Measurements from ENCODE around the gene DNASE1L2. TPM values are rescaled to one million over a fixed set of nuclear protein-coding genes. Genes with fewer than 3 reads are reported as not detected.

DNASE1L2 gene
- polyA plus RNA-seq, 4 donors, result 0.55 to 3.8 (median 1.4) TPM

DNA sequence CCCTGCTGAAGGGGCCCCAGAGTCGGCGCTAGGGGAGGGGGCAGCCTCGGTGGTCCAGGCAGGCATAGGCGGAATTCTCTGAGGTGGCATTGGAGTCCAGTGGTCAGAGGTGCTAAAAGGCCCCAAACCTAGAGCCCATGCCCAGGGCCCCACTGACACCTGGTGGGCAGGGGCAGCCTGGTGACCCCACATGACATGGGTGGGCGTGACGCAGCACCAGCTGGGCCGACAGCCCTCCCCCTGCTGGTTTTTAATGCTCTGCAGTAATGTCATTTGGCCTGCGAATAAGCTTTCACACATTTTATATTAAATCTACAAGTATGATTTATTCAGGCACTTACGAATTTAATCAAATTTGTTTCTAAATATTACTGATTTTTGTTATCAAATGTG lies 33.8 kb downstream of the DNASE1L2 start:
- 79 to 90% (median 85%) methylated on average over 9 of the region's 9 CpGs for WGBS, 3 donors
- H3K4me1 ChIP-seq (ENCODE audit: control insufficient read depth in 3 of 3, insufficient read depth in 2 of 3, low read depth in 1 of 3, low read length in 2 of 3), result peaks cover 0 to 12% (median 8%) of the 10 kb centered on the region in 3 donors

DNA sequence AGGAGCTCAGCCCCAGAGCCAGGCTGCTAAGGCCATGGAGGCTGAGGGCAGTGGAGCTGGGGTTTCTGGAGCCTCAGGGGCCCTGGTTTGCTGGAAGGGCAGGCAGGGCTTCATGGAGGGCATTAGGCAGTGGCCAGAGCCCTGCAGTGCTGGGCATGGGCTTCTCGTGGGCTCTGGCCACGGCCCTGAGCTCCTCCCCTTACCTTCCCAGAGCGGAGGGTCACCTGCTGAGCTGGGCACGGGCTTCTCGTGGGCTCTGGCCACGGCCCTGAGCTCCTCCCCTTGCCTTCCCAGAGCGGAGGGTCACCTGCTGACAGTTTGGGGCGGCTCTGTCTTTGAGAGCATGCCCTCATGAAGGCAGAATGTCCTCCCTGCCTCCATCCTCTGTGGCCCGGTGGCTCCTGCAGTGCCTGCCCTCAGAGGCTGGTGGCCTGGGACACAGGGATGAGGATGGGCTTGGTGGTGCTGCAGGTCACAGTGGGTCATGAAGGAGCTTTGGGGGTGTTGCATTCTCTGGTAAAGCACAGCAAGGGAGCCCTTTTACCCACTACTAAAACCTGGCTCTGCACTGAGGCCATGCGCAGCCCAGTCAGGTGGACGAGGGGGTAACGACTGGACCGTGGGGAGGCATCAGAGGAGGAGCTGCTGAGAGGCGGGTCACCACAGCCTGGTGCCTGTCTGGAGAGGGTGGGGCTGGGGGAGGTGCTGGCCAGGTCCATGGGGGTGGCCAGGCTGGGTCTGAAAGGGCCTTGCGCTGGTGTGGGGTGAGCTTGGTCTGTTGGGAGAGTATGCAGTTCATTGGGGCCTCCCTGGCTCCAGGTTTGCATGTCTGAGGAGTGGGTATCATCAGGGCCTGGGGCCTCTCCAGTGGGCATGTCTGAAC lies 34.6 kb downstream of the DNASE1L2 start:
- peaks cover 0 to 20% (median 0%) of the 10 kb centered on the region in 3 donors for H3K36me3 ChIP-seq (ENCODE audit: control insufficient read depth in 3 of 3, insufficient read depth in 2 of 3, low read depth in 1 of 3, low read length in 3 of 3)
- H3K27ac ChIP-seq (ENCODE audit: low read depth in 1 of 3, low read length in 2 of 3), result no peak overlapping the region
- peaks cover 0 to 5% (median 0%) of the 10 kb centered on the region in 3 donors for H3K27me3 ChIP-seq (ENCODE audit: control insufficient read depth in 3 of 3, insufficient read depth in 3 of 3, low read length in 3 of 3)
- H3K4me1 ChIP-seq (ENCODE audit: control insufficient read depth in 3 of 3, insufficient read depth in 2 of 3, low read depth in 1 of 3, low read length in 2 of 3), result peaks cover 0 to 12% (median 7%) of the 10 kb centered on the region in 3 donors
- DNase-seq, result no peak
- no peak for FAIRE-seq
- 86 to 90% (median 90%) methylated on average over 13 to 15 of the region's 15 CpGs for WGBS, 3 donors
- H3K9me3 ChIP-seq (ENCODE audit: control insufficient read depth in 2 of 2, insufficient read depth in 1 of 2, low read depth in 1 of 2, low read length in 1 of 2), result no peaks in the 10 kb centered on the region
- no peak overlapping the region for H3K4me3 ChIP-seq (ENCODE audit: low read depth in 1 of 3, low read length in 3 of 3)

More for the DNA sequence above, 33.8 kb downstream of the DNASE1L2 start:
- Histone ChIP-seq H3K9me3 (ENCODE audit: control insufficient read depth in 2 of 2, insufficient read depth in 1 of 2, low read depth in 1 of 2, low read length in 1 of 2) (no peaks in the 10 kb centered on the region), H3K4me3 (ENCODE audit: low read depth in 1 of 3, low read length in 3 of 3) (no peak overlapping the region), H3K36me3 (ENCODE audit: control insufficient read depth in 3 of 3, insufficient read depth in 2 of 3, low read depth in 1 of 3, low read length in 3 of 3) (peaks cover 0 to 20% (median 0%) of the 10 kb centered on the region in 3 donors), H3K27me3 (ENCODE audit: control insufficient read depth in 3 of 3, insufficient read depth in 3 of 3, low read length in 3 of 3) (no peaks in the 10 kb centered on the region), H3K27ac (ENCODE audit: low read depth in 1 of 3, low read length in 2 of 3) (no peak overlapping the region)
- DNase-seq, result no peak
- FAIRE-seq, result no peak

DNA sequence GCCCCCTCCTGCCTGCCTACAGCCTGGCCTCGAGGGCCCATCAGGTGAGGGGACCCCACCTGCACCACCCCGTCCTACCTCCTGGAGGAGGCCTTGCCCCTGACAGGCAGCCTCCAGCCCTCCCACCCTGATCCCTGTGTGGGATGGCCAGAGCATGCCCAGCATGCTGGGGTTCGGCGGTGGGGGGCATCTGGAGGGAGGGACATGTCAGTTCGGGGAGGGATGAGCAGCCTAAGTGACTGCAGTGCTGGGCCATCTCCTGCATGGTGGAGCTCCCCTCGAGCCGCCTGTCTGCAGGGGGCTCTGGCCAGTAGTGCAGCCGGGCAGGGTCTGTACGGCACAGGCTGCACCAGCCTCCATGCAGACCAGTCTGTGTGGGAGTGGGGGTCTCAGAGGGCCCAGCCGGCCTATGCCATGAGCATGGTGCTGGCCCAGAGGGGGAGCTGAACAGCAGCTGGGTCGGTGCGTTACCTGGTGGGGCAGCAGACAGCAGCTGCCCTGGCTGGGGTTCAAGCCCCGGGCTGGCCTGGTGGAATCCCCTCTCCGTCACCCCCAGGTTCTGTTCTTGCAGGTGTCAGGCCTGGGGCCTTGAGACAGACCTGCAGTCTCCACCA lies 35.7 kb downstream of the DNASE1L2 start:
- H3K27me3 ChIP-seq (ENCODE audit: control insufficient read depth in 3 of 3, insufficient read depth in 3 of 3, low read length in 3 of 3), result peaks cover 0 to 16% (median 0%) of the 10 kb centered on the region in 3 donors
- no peaks in the 10 kb centered on the region for H3K9me3 ChIP-seq (ENCODE audit: control insufficient read depth in 2 of 2, insufficient read depth in 1 of 2, low read depth in 1 of 2, low read length in 1 of 2)
- H3K4me3 ChIP-seq (ENCODE audit: low read depth in 1 of 3, low read length in 3 of 3), result no peak overlapping the region
- peaks cover 0 to 12% (median 5%) of the 10 kb centered on the region in 3 donors for H3K4me1 ChIP-seq (ENCODE audit: control insufficient read depth in 3 of 3, insufficient read depth in 2 of 3, low read depth in 1 of 3, low read length in 2 of 3)
- no peak for DNase-seq
- no peak for FAIRE-seq
- no peak overlapping the region for H3K27ac ChIP-seq (ENCODE audit: low read depth in 1 of 3, low read length in 2 of 3)
- WGBS, 3 donors, result 87 to 93% (median 88%) methylated on average over 12 to 14 of the region's 14 CpGs
- peaks cover 0 to 17% (median 0%) of the 10 kb centered on the region in 3 donors for H3K36me3 ChIP-seq (ENCODE audit: control insufficient read depth in 3 of 3, insufficient read depth in 2 of 3, low read depth in 1 of 3, low read length in 3 of 3)

DNA sequence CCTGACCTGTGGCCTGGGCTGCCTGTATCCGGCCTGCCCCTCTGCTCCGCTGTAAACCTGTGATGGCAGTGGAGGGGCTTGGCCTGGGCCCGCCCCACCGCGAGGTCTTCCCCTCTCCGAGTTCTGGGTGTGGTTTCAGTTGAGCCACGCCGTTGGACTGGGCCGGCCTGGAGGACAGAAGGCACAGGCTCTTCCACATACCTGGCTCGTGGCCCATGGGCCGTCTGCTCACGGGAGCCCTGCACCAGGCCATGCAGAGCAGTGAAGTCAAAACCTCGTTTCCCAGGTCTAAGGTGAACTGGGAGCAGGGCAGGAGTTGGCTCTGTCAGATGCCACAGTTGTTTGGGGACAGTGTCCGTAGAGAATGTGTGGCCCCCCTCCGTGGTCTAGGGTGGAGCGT lies 37.2 kb downstream of the DNASE1L2 start:
- peaks cover 0 to 12% (median 5%) of the 10 kb centered on the region in 3 donors for H3K4me1 ChIP-seq (ENCODE audit: control insufficient read depth in 3 of 3, insufficient read depth in 2 of 3, low read depth in 1 of 3, low read length in 2 of 3)
- no peaks in the 10 kb centered on the region for H3K9me3 ChIP-seq (ENCODE audit: control insufficient read depth in 2 of 2, insufficient read depth in 1 of 2, low read depth in 1 of 2, low read length in 1 of 2)
- H3K27me3 ChIP-seq (ENCODE audit: control insufficient read depth in 3 of 3, insufficient read depth in 3 of 3, low read length in 3 of 3), result peaks cover 0 to 26% (median 0%) of the 10 kb centered on the region in 3 donors
- H3K36me3 ChIP-seq (ENCODE audit: control insufficient read depth in 3 of 3, insufficient read depth in 2 of 3, low read depth in 1 of 3, low read length in 3 of 3), result peaks cover 0 to 17% (median 0%) of the 10 kb centered on the region in 3 donors
- no peak overlapping the region for H3K4me3 ChIP-seq (ENCODE audit: low read depth in 1 of 3, low read length in 3 of 3)
- H3K27ac ChIP-seq (ENCODE audit: low read depth in 1 of 3, low read length in 2 of 3), result no peak overlapping the region
- FAIRE-seq (no peak), DNase-seq (no peak)
- whole genome bisulfite sequencing, 3 donors, result 68 to 82% (median 71%) methylated on average over 16 of the region's 16 CpGs

DNA sequence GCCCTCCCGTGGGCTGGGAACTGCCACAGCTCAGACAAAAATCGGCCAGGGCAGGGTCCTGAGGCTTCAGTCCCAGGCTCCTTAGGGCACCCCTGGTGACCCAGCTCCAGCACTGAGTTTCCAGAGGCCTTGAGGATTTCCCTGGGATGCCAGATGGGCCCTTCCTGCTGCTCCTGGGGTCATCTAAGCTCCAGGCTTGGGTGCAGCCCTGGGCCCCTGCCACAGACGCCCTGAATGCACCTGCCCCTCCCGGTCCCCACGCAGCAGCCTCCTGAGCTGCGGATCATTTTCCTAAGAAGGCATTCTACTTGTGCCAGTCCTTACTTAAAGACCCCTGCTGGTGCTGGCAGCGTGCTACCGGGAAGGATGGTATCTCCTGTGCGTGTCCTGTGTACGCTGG lies 37.7 kb downstream of the DNASE1L2 start:
- peaks cover 0 to 17% (median 0%) of the 10 kb centered on the region in 3 donors for H3K36me3 ChIP-seq (ENCODE audit: control insufficient read depth in 3 of 3, insufficient read depth in 2 of 3, low read depth in 1 of 3, low read length in 3 of 3)
- no peak overlapping the region for H3K27ac ChIP-seq (ENCODE audit: low read depth in 1 of 3, low read length in 2 of 3)
- no peaks in the 10 kb centered on the region for H3K9me3 ChIP-seq (ENCODE audit: control insufficient read depth in 2 of 2, insufficient read depth in 1 of 2, low read depth in 1 of 2, low read length in 1 of 2)
- no peak for FAIRE-seq
- DNase-seq, result no peak
- 66 to 88% (median 79%) methylated on average over 9 to 10 of the region's 10 CpGs for WGBS, 3 donors
- H3K4me1 ChIP-seq (ENCODE audit: control insufficient read depth in 3 of 3, insufficient read depth in 2 of 3, low read depth in 1 of 3, low read length in 2 of 3), result peaks cover 0 to 12% (median 5%) of the 10 kb centered on the region in 3 donors
- no peak overlapping the region for H3K4me3 ChIP-seq (ENCODE audit: low read depth in 1 of 3, low read length in 3 of 3)
- peaks cover 0 to 30% (median 0%) of the 10 kb centered on the region in 3 donors for H3K27me3 ChIP-seq (ENCODE audit: control insufficient read depth in 3 of 3, insufficient read depth in 3 of 3, low read length in 3 of 3)

DNA sequence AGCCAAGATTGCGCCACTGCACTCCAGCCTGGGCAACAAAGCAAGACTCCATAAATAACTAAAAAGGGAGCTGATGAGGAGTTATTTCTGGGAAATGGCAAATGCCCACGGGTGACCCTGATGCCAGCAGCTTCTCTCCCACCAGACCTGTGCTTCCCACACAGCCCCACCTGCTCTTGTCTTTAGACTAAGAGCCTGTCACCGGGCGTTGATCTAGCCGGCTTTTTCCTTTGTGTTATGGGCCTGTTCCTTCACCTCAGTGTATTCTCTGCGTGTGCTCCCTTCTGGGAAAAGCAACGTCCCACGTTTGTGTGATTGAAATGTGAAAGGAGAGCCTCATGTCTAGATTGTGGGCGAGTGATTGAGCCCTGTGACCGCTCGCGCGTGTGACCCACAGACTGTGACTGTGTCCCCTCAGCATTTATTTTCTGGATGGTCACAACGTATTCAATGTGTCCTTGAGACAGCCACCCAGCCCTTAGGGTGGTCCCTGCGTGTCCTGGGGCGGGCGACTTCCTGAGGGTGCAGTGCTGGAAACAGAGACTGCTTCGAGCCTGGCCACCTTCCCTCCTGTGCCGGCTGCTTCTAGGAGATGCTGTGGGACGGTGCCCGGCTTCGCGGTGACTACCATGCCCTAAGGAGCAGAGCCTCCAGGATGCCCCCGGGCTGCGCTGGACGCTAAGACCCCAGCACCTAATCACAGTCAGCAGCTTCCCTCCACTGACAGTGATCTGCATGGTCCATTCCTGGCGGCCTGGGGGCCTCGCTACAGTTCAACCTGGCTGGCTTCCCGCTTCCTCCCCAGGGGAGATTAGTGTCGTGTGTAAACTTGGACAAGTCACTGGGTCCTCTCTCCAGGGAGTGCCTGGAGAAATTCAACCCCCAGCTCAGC lies 39.5 kb downstream of the DNASE1L2 start:
- Histone ChIP-seq H3K4me3 (ENCODE audit: low read depth in 1 of 3, low read length in 3 of 3) (no peak overlapping the region), H3K4me1 (ENCODE audit: control insufficient read depth in 3 of 3, insufficient read depth in 2 of 3, low read depth in 1 of 3, low read length in 2 of 3) (no peaks in the 10 kb centered on the region), H3K36me3 (ENCODE audit: control insufficient read depth in 3 of 3, insufficient read depth in 2 of 3, low read depth in 1 of 3, low read length in 3 of 3) (peaks cover 0 to 13% (median 0%) of the 10 kb centered on the region in 3 donors), H3K27ac (ENCODE audit: low read depth in 1 of 3, low read length in 2 of 3) (no peak overlapping the region), H3K9me3 (ENCODE audit: control insufficient read depth in 2 of 2, insufficient read depth in 1 of 2, low read depth in 1 of 2, low read length in 1 of 2) (no peaks in the 10 kb centered on the region), H3K27me3 (ENCODE audit: control insufficient read depth in 3 of 3, insufficient read depth in 3 of 3, low read length in 3 of 3) (peaks cover 0 to 34% (median 0%) of the 10 kb centered on the region in 3 donors)
- DNase-seq (no peak), FAIRE-seq (no peak)
- 71 to 78% (median 73%) methylated on average over 30 of the region's 30 CpGs for WGBS, 3 donors

DNA sequence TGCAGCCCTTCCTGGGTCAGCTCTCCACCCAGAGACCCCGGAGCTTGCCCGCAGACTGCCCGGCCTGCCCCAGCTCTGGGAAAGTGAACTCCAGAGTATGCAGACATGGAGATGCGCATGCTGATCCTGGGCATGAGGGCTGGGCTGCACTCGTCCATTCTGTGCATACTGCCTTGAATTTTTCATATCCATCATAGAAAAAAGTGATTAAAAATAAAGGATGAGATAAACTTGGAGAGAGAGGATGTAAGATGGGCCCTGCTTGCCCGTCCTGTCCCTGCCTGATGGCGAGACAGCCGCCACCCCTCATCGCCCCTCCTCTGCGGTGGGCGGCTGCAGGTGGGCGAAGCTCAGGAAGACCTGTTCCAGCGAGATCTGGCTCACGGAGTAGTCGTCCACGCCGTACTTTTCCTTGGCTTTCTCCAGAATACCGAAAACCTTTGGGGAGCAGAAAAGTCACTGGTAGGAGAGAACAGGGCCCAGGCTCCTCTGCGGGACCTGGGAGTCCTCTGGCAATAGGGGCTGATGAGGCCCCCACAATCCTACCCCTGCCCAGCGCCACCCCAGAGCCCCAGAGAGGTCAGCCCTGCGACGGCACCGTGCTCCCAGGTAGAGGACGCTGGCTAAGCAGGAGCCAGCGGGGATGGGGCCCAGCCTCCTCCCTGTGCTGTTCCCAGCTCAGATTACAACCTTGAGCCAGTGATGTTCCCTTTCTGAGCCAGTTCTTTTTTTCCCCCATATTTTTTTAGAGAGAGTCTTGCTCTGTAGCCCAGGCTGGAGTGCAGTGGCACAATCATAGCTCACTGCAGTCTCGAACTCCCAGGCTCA lies 40.3 kb downstream of the DNASE1L2 start:
- Histone ChIP-seq H3K36me3 (ENCODE audit: control insufficient read depth in 3 of 3, insufficient read depth in 2 of 3, low read depth in 1 of 3, low read length in 3 of 3) (peaks cover 0 to 13% (median 0%) of the 10 kb centered on the region in 3 donors), H3K4me3 (ENCODE audit: low read depth in 1 of 3, low read length in 3 of 3) (no peak overlapping the region), H3K4me1 (ENCODE audit: control insufficient read depth in 3 of 3, insufficient read depth in 2 of 3, low read depth in 1 of 3, low read length in 2 of 3) (no peaks in the 10 kb centered on the region), H3K27me3 (ENCODE audit: control insufficient read depth in 3 of 3, insufficient read depth in 3 of 3, low read length in 3 of 3) (peaks cover 0 to 34% (median 0%) of the 10 kb centered on the region in 3 donors), H3K9me3 (ENCODE audit: control insufficient read depth in 2 of 2, insufficient read depth in 1 of 2, low read depth in 1 of 2, low read length in 1 of 2) (no peaks in the 10 kb centered on the region), H3K27ac (ENCODE audit: low read depth in 1 of 3, low read length in 2 of 3) (no peak overlapping the region)
- DNase-seq (no peak), FAIRE-seq (no peak)
- 63 to 73% (median 67%) methylated on average over 26 of the region's 26 CpGs for WGBS, 3 donors
